H1 (cell line): ENCODE measurements around the gene FOXN3. TPM values are rescaled to one million over a fixed set of nuclear protein-coding genes. Genes with fewer than 3 reads are reported as not detected.

ENCODE experiments used
- ASH2L ChIP-seq: fragments of 200-600, 300-600 bp; sonication (generic); IDR thresholded peaks from one replicate; pipeline ENCODE4 v1.7.1; 2017; ENCODE audit warnings: low read length
- BCL11A ChIP-seq, 2 experiments: IDR thresholded peaks; one replicate each; pipeline ENCODE4 v1.6.1; 2011; ENCODE audit warnings: low read depth in 2 of 2, low read length in 2 of 2, mild to moderate bottlenecking in 2 of 2
- CHD2 ChIP-seq: IDR thresholded peaks from 2 replicates; pipeline ENCODE4 v1.6.1; 2012; ENCODE audit warnings: low read length, improper control_type of control experiment
- KDM4A ChIP-seq: IDR thresholded peaks from one replicate; pipeline ENCODE4 v1.7.1; 2012; ENCODE audit warnings: low read depth, mild to moderate bottlenecking, moderate library complexity, low read length, inconsistent platforms; ENCODE audit not compliant: severe bottlenecking
- MAFK ChIP-seq: IDR thresholded peaks from 2 replicates; pipeline ENCODE4 v1.6.1; 2012; ENCODE audit warnings: low read depth, mild to moderate bottlenecking, improper control_type of control experiment, low read length
- POLR2AphosphoS5 ChIP-seq: IDR thresholded peaks from 2 replicates; pipeline ENCODE4 v1.6.1; 2011; ENCODE audit warnings: low read depth, low read length
- RAD21 ChIP-seq, 2 experiments: IDR thresholded peaks in 1 of 2; conservative IDR thresholded peaks in 1 of 2; 2 replicates each; pipeline ENCODE4 v1.6.1; 2011; ENCODE audit warnings: low read depth in 2 of 2, low read length in 2 of 2, improper control_type of control experiment in 1 of 2, inconsistent platforms in 1 of 2, mild to moderate bottlenecking in 1 of 2, moderate library complexity in 1 of 2
- TCF12 ChIP-seq: IDR thresholded peaks from 2 replicates; pipeline ENCODE4 v1.6.1; 2011; ENCODE audit warnings: low read depth, mild to moderate bottlenecking, low read length
- polyA plus RNA-seq, 7 experiments: library from polyadenylated mRNA; depleted of rRNA in 3 of 7; stranded (reverse) in 5 of 7; unstranded in 2 of 7; fragments of >200 nt in 5 of 7; fragments of 200-250 nt in 2 of 7; gene quantifications; 1 replicate in 5 of 7; 2 replicates in 1 of 7; 4 replicates in 1 of 7; pipeline versions ENCODE4 v1.2.1 to v1.2.3, GENCODE V29; 2011 to 2013; ENCODE audit warnings: missing spikeins in 2 of 7, mixed read lengths in 2 of 7
- total RNA-seq: library from RNA; stranded (reverse); fragmentation: NEBNext Ultra II Directional; extraction: Animal tissue kit (Norgen Biotek cat#: 25700); gene quantifications from 2 replicates; pipeline ENCODE4 v1.2.1, GENCODE V29; 2021

The FOXN3 gene
- total and polyA plus RNA-seq, 2 of the 8 experiments (the other 6 are each of a cell fraction or from before 2014, with no cell fraction given) = 52.6 to 178 TPM

DNA sequence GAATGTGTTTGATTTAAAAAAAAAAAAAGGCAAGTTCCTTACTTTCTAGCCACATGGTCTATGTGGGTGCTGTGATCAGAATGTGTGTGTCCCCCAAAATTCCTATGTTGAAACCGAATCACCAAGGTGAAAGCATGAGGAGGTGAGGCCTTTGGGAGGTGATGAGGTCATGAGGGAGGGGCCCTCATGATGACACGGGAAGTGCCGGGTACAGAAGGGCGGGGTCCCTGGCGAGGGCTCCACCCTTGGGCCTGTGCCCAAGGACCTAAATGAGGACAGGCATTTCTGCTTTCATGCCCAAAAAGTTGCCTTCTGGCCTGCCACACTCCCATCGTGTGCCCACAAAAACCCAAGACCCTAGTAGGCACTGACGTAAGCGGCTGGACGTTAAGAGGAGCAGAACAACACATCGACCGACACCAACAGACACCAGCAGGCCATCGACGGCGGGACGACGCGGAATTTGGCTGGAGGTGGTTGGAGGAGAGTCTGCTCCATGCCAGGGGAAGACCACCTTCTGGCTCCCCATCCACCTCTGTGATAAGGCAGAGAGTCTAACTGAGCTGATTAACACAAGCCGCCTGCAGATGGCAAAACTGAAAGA, 211.8 kb downstream of the FOXN3 start (continued):
- TF ChIP-seq TCF12 = no peak
- TF ChIP-seq POLR2AphosphoS5 = no peak
- TF ChIP-seq CHD2 = no peak
- TF ChIP-seq KDM4A = no peak
- TF ChIP-seq MAFK = no peak
- TF ChIP-seq ASH2L = no peak
- no peak for TF ChIP-seq BCL11A (IDR thresholded peaks at IDR 0.05; ENCODE audit: low read depth in 2 of 2, low read length in 2 of 2)
- no peak for TF ChIP-seq RAD21 (IDR thresholded peaks at IDR 0.05 in 1 of 2, conservative IDR thresholded peaks at IDR 0.05 in 1 of 2; ENCODE audit: low read depth in 2 of 2, low read length in 2 of 2)
